A549 (cell line): ENCODE measurements around the gene RGS1.

Source experiments
- POLR2A ChIP-seq: IDR thresholded peaks from 2 replicates; pipeline ENCODE4 v1.6.1; 2012; ENCODE audit warnings: mild to moderate bottlenecking, low read length
- RNF2 ChIP-seq: fragments of 200-600 bp; sonication (generic); IDR thresholded peaks from 2 replicates; pipeline ENCODE4 v1.6.1; 2016; ENCODE audit warnings: low read depth, mild to moderate bottlenecking, antibody characterized with exemption, moderate library complexity, borderline replicate concordance
- TF ChIP-seq, protein P1 (sequence below): fragments of >200 bp; sonication (Bioruptor Twin); formaldehyde crosslinking; IDR thresholded peaks from 3 replicates; pipeline ENCODE4 v1.5.1; 2016
- TF ChIP-seq, protein P2 (sequence below): IDR thresholded peaks from 2 replicates; pipeline ENCODE4 v1.6.1; 2012
- TF ChIP-seq, protein P3 (sequence below): IDR thresholded peaks from 2 replicates; pipeline ENCODE4 v1.6.1; 2012
- TF ChIP-seq, protein P4 (sequence below): fragments of 200-600 bp; sonication (generic); IDR thresholded peaks from 2 replicates; pipeline ENCODE4 v1.6.1; 2016; ENCODE audit warnings: antibody characterized with exemption, mild to moderate bottlenecking, moderate library complexity

DNA sequence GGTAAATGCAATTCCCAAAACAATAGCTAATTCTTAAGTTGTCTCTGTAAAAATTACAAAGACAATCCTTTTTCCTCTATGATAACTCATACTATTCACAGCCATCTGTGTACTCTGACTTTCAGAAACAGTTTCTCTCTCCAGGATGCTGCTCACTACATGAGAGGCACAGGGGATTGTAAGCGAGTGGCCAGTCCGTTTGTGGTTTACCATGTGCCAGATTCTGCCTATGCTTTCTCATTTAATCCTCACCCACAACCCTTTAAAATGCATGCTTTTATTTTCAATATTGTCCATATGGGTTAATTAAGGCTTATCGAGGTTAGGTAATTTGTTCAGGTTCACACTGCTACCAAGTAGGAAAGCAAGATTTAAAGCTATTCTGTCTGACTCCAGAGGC lies 23.0 kb downstream of the RGS1 start:
- TF ChIP-seq POLR2A (no peak), RNF2 (no peak)
- TF ChIP-seq, protein P1, sequence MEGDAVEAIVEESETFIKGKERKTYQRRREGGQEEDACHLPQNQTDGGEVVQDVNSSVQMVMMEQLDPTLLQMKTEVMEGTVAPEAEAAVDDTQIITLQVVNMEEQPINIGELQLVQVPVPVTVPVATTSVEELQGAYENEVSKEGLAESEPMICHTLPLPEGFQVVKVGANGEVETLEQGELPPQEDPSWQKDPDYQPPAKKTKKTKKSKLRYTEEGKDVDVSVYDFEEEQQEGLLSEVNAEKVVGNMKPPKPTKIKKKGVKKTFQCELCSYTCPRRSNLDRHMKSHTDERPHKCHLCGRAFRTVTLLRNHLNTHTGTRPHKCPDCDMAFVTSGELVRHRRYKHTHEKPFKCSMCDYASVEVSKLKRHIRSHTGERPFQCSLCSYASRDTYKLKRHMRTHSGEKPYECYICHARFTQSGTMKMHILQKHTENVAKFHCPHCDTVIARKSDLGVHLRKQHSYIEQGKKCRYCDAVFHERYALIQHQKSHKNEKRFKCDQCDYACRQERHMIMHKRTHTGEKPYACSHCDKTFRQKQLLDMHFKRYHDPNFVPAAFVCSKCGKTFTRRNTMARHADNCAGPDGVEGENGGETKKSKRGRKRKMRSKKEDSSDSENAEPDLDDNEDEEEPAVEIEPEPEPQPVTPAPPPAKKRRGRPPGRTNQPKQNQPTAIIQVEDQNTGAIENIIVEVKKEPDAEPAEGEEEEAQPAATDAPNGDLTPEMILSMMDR: no peak
- TF ChIP-seq, protein P2, sequence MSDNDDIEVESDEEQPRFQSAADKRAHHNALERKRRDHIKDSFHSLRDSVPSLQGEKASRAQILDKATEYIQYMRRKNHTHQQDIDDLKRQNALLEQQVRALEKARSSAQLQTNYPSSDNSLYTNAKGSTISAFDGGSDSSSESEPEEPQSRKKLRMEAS: no peak
- TF ChIP-seq, protein P3, sequence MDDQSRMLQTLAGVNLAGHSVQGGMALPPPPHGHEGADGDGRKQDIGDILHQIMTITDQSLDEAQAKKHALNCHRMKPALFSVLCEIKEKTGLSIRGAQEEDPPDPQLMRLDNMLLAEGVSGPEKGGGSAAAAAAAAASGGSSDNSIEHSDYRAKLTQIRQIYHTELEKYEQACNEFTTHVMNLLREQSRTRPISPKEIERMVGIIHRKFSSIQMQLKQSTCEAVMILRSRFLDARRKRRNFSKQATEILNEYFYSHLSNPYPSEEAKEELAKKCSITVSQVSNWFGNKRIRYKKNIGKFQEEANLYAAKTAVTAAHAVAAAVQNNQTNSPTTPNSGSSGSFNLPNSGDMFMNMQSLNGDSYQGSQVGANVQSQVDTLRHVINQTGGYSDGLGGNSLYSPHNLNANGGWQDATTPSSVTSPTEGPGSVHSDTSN: no peak
- TF ChIP-seq, protein P4, sequence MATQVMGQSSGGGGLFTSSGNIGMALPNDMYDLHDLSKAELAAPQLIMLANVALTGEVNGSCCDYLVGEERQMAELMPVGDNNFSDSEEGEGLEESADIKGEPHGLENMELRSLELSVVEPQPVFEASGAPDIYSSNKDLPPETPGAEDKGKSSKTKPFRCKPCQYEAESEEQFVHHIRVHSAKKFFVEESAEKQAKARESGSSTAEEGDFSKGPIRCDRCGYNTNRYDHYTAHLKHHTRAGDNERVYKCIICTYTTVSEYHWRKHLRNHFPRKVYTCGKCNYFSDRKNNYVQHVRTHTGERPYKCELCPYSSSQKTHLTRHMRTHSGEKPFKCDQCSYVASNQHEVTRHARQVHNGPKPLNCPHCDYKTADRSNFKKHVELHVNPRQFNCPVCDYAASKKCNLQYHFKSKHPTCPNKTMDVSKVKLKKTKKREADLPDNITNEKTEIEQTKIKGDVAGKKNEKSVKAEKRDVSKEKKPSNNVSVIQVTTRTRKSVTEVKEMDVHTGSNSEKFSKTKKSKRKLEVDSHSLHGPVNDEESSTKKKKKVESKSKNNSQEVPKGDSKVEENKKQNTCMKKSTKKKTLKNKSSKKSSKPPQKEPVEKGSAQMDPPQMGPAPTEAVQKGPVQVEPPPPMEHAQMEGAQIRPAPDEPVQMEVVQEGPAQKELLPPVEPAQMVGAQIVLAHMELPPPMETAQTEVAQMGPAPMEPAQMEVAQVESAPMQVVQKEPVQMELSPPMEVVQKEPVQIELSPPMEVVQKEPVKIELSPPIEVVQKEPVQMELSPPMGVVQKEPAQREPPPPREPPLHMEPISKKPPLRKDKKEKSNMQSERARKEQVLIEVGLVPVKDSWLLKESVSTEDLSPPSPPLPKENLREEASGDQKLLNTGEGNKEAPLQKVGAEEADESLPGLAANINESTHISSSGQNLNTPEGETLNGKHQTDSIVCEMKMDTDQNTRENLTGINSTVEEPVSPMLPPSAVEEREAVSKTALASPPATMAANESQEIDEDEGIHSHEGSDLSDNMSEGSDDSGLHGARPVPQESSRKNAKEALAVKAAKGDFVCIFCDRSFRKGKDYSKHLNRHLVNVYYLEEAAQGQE: no peak
